D721Med (cell line): ENCODE results near the gene GAS6.
"Not testable (repeated sequence)": the region's sequence is repeated elsewhere in the genome, so short reads cannot be mapped to it uniquely, and the experiment has no call there.

Source experiments
- DNase-seq: peaks from one replicate; pipeline ENCODE4 v3.0.0; 2011; ENCODE audit warnings: low spot score; ENCODE audit not compliant: insufficient read length
- FAIRE-seq: peaks from 2 replicates; lab custom pipeline; 2011; peaks lifted over from hg19 to GRCh38; lab: Jason Lieb, UNC
- TF ChIP-seq, protein P1 (sequence below): IDR thresholded peaks from 2 replicates; pipeline ENCODE4 v1.5.1; 2012; ENCODE audit warnings: mild to moderate bottlenecking, control low read depth; ENCODE audit not compliant: insufficient read depth; ENCODE audit errors: missing control alignments

The GAS6 gene

GRCh38 chr13:113794764-113795173 lies 69.1 kb downstream of the GAS6 start:
- FAIRE-seq (no peak), DNase-seq (no peak)
- TF ChIP-seq, protein P1, sequence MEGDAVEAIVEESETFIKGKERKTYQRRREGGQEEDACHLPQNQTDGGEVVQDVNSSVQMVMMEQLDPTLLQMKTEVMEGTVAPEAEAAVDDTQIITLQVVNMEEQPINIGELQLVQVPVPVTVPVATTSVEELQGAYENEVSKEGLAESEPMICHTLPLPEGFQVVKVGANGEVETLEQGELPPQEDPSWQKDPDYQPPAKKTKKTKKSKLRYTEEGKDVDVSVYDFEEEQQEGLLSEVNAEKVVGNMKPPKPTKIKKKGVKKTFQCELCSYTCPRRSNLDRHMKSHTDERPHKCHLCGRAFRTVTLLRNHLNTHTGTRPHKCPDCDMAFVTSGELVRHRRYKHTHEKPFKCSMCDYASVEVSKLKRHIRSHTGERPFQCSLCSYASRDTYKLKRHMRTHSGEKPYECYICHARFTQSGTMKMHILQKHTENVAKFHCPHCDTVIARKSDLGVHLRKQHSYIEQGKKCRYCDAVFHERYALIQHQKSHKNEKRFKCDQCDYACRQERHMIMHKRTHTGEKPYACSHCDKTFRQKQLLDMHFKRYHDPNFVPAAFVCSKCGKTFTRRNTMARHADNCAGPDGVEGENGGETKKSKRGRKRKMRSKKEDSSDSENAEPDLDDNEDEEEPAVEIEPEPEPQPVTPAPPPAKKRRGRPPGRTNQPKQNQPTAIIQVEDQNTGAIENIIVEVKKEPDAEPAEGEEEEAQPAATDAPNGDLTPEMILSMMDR = no peak

GRCh38 chr13:113794086-113794485 lies 69.8 kb downstream of the GAS6 start:
- TF ChIP-seq, protein P1 = no peak
- no peak for DNase-seq
- no peak for FAIRE-seq

DNA sequence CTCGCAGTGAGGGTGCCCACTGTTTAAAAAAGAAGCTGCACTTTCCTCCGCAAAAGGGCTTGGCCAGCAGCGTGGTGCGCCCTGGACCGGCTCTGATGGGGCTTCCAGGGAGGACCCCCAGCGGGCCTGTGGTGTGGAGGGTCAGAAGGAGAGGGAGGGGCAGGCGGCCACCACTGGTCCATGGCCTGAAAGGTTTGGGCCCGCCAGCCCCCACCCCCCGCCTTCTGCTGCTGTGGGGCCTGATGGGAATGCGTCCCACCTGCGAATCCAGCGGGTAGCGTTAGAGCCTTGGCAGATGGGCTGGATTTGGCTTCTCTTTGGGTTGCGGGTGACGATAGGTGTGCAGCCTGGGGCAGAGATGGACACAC lies 70.2 kb downstream of the GAS6 start:
- FAIRE-seq (no peak), DNase-seq (no peak)
- TF ChIP-seq, protein P1 = no peak

DNA sequence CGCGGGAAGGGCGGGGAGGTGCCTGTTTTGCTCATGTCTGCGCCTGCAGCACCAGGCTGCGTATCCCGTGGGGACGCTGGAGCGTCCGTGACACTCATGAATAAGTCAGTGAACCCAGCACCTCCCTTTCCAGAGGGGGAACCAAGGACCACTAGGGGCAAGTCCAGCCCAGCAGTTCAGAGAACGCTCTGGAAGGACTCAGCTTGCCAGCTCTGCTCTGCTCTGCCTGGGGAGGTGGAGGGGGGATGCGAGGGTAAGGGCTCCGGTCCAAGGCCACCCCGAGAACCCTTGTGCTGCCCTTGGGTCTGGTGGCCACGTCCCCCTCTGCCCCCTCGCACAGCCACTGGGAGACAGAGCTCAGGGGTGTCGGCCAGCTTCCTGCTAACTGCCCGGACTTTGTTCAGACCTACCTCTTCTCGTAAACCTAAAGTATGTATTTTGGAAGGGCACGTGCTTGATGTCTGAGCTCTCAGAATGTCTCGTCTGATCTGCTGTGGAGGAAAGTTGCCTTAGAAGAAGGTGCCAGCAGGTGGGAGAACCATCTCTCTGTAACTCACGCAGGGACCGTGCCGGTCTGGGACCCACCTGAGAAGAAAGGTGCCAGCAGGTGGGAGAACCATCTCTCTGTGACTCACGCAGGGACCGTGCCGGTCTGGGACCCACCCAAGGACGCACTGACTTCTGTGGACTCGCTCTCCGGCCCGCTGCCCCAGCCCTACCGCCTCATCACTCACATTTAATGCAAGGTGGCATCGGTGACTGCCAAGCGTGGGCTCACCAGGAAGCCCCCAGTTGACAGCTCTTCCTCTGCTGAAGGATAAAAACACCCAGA lies 70.8 kb downstream of the GAS6 start:
- no peak for DNase-seq
- FAIRE-seq = no peak
- TF ChIP-seq, protein P1 = no peak

- DNase-seq (no peak), FAIRE-seq (no peak)
- TF ChIP-seq, protein P1 = no peak
Measured at GRCh38 chr13:113792236-113792770, 71.6 kb downstream of the GAS6 start.

DNA sequence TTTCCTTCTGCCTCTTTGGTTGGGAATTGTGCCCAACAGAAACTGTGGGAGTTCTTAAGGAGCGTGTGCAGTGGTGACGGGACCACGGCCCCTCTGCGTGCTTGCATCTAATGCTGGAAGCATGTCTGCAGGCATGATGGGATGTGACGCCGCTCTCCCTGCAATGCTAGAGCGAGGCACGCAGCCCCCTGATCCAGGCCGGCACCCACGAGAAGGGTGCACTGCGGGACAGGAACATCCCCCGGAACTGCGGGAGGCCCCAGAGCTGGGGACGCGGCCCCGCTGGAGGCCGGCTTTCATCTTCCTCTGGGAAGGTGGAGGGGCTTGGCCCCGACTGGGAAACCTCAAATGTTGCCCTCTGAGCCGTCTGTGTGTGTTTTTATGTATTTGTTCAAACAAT lies 72.1 kb downstream of the GAS6 start:
- DNase-seq (no peak), FAIRE-seq (no peak)
- TF ChIP-seq, protein P1 = no peak

GRCh38 chr13:113791226-113791625 lies 72.7 kb downstream of the GAS6 start:
- TF ChIP-seq, protein P1 = no peak
- no peak for FAIRE-seq
- DNase-seq = no peak

DNA sequence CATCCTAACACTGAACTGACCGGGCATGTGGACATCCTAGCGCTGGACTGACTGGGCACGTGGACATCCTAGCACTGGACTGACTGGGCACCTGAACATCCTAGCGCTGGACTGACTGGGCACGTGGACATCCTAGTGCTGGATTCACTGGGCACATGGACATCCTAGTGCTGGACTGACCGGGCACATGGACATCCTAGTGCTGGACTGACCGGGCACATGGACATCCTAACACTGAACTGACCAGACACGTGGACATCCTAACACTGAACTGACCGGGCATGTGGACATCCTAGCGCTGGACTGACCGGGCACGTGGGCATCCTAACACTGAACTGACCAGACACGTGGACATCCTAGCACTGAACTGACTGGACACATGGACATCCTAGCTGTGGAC lies 73.9 kb downstream of the GAS6 start:
- not testable (repeated sequence) for FAIRE-seq, DNase-seq
